Stimulated activated CD8-positive, alpha-beta memory T cell treated with anti-CD3 and anti-CD28 coated beads, Interleukin-4, amount 100 ng/mL, for 48 hours (primary cell): Measurements from ENCODE around the gene ZNF488.
A peak's percentile ranks its signal among the peaks of the same experiment; 100 is the strongest.

Experiments
- DNase-seq: peaks from one replicate; pipeline ENCODE4 v3.0.0-alpha.2; 2020

Gene ZNF488

DNA sequence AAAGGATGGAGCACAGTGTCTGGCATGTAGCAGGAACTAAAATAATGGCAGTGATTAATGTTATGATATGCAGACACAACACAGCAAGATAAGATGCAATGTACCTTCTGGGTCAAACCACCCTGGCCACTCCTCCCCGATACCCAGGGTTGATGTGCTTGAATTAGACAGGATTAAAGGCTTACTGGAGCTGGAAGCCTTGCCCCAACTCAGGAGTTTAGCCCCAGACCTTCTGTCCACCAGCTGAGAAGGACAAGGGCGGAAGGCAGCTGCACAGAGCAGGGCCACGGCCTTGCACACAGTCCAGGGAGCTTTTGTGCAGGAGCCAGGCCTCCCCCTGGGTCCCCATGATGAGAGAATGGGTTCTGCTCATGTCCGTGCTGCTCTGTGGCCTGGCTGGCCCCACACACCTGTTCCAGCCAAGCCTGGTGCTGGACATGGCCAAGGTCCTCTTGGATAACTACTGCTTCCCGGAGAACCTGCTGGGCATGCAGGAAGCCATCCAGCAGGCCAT, 35.9 kb downstream of the ZNF488 start, which contains the start of gene RBP3:
TSS of gene RBP3 (plus strand) at position 226 of the 514 bp plus-strand sequence. CDS start at position 348, 122 bp downstream.
- no peak for DNase-seq

GRCh38 chr10:47347303-47347675, 36.8 kb downstream of the ZNF488 start:
- no peak for DNase-seq

- DNase-seq, result no peak
Measured at GRCh38 chr10:47346581-47347302, 37.4 kb downstream of the ZNF488 start.

DNA sequence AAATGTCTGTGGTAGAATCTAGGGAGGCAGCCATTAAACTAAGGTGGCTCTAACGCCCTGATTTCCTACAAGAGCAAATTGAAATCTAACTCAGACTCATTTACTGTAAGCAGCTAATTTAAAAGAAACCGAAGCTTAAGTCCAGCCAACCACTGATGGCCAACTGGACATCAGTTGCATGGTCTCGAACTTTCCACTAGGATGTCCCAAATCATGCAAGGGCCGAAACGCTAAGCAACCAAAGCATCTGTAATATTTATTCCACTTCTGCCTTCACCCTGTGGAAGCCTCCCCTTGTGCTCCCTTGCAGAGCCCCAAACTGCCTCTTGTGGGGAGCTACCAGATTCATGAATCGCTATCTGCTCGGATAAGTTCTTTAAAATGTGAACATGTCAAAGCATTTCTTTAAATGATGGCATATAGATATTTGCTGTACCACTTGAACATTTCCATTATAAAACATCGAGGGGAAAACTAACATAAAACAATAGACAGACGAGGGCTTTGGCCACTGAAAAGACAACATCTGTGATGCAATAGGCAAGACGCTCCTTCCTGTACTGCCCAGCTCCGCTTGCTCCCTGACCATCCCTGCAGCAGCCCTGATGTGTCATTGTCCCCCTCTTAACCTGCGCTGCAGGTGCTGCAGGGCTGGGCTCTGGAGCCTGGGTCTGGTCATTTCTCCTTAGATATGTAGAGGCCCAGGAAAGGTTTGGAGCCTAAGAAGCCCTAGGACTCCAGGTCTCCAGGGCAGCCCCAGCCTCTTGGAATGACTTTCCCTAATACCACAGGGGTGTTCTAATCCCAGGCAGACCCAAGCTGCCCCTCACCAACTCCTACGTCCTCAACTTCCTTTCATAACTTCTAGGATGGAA, 38.9 kb downstream of the ZNF488 start:
- DNase-seq, result no peak

- DNase-seq, result peak; percentile 87
Measured at GRCh38 chr10:47340608-47341170, 43.4 kb downstream of the ZNF488 start.

- DNase-seq, result no peak
Measured at GRCh38 chr10:47339759-47340607, 44.1 kb downstream of the ZNF488 start.

- DNase-seq, result no peak
Measured at GRCh38 chr10:47339186-47339735, 44.8 kb downstream of the ZNF488 start.

DNA sequence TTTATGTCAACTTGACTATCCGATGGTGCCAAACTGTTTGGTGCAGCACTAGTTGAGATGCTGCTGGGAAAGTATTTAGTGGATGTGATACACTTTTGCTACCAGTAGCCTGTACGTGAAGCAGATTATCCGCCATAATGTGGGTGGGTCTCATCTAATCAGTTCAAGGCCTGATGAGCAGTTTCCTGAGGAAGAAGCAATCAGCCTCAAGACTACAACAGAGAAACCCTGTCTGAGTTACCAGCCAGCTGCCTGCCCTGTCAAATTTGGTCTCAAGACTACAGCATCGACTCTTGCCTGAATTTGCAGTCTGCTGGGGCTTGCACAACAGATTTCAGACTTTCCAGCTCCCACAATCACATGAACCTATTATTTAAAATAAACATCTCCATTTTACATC, 46.8 kb downstream of the ZNF488 start:
- DNase-seq, result no peak

DNA sequence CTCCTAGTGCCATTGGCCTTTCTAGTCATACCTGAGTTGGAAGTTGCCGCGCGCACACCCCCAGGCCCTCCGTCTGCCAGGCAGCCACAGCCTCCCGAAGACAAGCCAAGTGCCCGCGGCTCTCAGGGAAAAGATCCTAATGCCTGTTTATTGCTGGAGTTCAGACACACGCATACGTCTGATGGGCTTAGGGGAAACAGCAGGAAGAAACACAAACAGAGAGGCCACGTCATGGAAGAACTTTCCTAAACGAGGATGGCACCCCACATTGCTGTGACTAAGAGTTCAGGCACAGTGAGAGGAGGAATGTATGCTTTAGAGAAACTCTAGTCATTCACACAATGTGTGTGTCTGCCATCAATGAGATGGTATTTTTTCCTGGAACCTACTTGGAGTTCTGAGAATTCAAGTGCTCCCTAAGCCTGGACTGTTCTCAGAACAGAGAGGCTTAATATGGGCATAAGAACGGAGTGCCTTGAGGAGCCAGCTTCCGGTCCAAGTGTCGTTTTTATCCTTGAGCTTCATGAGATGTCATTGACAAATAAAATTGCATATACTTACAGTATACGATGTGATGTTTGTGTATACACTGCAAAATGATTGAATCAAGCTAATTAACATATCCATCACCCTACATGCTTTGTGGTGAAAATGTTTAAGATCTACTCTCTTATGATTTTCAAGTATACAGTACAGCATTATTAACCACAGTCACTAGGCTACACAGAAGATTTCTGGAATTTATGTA, 47.5 kb downstream of the ZNF488 start:
- DNase-seq, result no peak

- no peak for DNase-seq
Measured at GRCh38 chr10:47335906-47336305, 48.2 kb downstream of the ZNF488 start.

DNA sequence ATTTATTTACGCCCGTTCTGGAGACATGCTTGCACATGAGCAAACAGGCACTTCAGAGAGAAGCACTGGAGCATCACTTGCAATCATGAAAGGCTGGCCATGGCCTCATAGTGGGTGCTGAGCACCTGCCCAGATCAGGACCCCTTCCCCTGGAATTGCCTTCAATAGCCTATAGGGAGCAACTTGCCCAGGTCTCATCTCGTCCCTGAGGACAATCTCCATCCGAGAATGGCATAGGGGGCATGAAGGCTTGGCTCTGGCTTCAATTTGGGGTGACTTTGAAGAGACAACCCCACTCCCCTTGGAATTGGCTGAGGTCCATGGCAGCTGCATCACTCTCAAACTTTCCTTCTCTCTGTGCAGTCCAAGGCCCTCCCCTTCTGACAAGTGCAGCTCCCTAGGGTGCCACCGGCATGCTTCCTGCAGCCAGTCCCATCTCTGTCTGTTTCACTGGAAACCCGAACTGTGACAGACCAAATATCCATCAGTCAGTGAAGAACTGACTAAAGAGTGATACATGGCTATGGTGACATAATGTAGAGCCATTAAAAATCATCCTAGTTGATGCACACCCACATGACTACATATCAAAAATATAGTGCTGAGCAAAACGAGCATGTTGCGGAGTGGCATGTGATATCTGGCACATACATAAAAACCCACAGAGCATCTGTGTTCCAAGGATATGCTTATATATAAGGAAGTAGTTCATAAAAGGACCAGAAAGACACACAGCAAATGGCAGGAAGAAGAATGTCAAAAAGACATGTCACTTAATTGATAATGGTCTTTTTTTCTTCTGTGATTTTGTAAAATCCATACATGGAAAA, 49.4 kb downstream of the ZNF488 start:
- no peak for DNase-seq

DNA sequence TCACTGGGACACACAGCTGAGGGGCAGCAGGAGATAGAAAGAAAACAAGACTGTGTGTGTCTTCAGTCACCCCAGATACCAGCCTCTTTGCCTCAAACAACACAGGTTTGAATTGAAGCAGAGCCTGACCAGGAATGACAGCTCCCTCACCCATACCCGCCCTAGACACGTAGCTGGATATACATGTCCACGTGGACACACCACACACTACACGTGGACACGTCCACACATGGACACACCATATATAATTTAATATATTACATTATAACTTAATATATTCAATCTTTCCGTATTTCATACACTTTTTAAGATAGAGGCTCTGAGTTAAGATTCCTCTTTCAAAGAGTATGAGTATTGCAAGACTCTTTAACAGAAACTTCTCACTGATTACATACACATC, 50.6 kb downstream of the ZNF488 start:
- no peak for DNase-seq

DNA sequence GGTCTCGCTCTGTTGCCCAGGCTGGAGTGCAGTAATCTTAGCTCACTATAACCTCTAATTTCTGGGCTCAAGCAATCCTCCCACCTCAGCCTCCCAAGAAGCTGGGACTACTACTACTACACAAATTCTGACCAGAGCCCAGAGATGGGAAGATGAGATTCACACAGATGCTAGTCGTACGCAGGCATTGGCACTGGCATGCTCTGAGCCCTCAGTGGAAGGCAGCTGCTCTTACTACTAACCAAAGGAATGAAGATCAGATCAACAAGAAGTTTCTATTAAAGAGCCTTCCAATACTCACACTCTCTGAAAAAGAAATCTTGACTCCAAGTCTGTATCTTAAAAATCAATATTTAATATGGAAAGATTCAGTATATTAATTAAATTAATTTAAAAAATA, 51.1 kb downstream of the ZNF488 start:
- no peak for DNase-seq

DNA sequence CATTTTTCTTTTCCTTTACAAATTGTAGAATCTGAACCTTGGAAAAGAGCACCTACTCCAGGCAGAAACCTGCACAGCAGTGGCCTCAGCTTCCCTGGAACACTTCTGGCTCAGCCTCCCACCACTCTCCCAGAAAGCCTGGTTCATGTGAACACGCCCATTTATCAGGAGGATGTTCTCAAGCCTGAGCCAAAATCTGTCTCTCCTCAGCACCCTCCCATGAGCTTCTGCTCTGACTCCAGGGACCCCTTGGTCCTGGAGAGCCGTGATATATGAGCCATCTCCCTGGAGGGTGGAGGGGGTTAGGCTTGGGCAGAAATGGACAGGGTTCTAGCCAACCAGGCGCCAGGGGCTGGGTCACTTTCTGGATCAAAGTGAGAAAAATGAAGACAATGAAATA, 51.7 kb downstream of the ZNF488 start:
- no peak for DNase-seq

DNA sequence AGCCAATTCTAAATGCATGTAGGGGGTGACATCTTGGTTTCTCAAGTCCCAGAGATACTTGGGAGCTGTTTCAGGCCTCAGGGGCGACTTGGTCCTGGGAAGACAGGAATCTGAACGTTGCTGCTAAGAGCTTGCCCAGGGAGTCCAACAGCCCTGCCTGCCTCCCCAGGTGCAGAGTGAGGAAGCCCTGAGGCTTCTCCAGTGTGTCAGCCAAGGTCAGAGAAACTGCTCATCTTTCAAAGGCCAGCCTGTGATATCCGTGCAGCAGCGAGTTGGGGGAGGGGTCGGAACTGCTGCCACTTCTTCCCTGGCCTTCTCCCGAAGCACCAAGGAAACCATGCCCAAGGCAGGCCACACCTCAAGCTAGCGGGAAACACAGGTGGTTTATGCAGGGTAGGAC, 52.1 kb downstream of the ZNF488 start:
- DNase-seq, result no peak

GRCh38 chr10:47331491-47331890, 52.6 kb downstream of the ZNF488 start:
- DNase-seq, result no peak

DNA sequence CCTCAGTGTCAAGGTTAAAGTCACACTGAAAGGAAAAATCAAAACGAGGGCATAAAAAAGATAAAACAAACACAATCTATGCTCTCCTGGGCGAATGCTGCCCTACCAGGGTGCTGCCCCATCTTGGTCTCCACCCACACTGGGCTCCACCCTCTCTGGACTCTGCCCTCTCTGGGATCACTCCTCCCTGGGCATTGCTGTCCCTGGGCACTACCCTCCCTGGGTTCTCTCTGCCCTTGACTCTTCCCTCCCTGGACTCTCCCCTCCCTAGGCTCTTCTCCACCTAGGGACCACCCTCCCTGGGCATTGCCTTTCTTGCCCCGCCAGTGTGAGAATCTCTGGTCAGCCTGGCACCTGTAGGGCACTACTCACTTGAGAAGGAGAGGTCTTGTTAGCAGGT, 53.3 kb downstream of the ZNF488 start:
- DNase-seq, result no peak

GRCh38 chr10:47330366-47330765, 53.7 kb downstream of the ZNF488 start:
- DNase-seq, result no peak

DNA sequence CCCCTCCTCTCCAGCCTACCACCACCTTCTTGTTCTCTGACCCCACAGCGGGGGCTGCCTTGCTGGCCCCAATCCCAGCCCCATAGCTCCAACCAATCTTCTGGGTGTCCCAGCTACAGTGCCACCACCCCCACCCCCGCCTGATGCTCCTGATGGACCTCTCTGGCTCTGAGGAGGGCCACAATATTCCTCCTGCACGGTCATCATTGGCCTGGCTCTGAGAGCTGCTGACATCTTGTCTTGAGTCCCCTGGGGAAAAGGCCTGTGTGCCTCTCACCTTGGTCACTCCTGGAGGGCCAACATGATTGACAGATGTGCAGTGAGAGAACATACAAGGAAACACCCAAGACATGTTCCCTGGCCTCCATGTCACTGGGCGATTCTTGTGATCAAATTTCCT, 54.2 kb downstream of the ZNF488 start:
- no peak for DNase-seq

DNA sequence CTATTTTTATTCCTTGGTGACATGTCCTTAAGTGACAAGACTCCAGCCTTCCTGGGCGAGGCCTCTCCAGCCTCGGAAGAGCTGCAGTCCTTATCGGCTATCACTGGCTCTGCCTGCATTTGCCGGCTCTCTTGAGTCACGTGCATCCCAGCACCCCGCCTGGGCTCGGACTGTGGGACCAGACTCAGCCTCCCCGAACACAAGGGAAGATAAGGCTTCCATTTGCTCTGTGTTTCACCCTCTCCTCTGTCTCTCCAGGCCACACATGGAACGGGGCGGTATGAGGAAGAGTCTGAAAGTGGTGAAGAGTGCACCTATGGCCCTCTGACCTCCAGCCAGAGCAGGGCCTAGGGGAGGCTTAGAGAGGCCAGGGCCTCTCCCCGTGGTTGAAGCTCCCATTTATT, 57.2 kb downstream of the ZNF488 start:
- DNase-seq, result no peak
